IPS-15b (cell line): ENCODE data around the gene OR5D13.

ENCODE experiments used
- H3K27me3 ChIP-seq: one replicate; pipeline ENCODE4 v1.6.1; 2013; ENCODE audit warnings: low read length; ENCODE audit not compliant: control insufficient read depth, insufficient read depth
- H3K36me3 ChIP-seq: one replicate; pipeline ENCODE4 v1.6.1; 2013; ENCODE audit warnings: low read length; ENCODE audit not compliant: control insufficient read depth, insufficient read depth
- H3K4me1 ChIP-seq: one replicate; pipeline ENCODE4 v1.6.1; 2013; ENCODE audit warnings: mild to moderate bottlenecking, low read length; ENCODE audit not compliant: control insufficient read depth, insufficient read depth
- H3K4me3 ChIP-seq: one replicate; pipeline ENCODE4 v1.5.1; 2013; ENCODE audit warnings: low read depth, low read length
- H3K9ac ChIP-seq: one replicate; pipeline ENCODE4 v1.6.1; 2013; ENCODE audit warnings: low read depth, mild to moderate bottlenecking, low read length
- H3K9me3 ChIP-seq: one replicate; pipeline ENCODE4 v1.6.1; 2013; ENCODE audit warnings: mild to moderate bottlenecking, low read length; ENCODE audit not compliant: control insufficient read depth, insufficient read depth

The OR5D13 gene, protein sequence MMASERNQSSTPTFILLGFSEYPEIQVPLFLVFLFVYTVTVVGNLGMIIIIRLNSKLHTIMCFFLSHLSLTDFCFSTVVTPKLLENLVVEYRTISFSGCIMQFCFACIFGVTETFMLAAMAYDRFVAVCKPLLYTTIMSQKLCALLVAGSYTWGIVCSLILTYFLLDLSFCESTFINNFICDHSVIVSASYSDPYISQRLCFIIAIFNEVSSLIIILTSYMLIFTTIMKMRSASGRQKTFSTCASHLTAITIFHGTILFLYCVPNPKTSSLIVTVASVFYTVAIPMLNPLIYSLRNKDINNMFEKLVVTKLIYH

DNA sequence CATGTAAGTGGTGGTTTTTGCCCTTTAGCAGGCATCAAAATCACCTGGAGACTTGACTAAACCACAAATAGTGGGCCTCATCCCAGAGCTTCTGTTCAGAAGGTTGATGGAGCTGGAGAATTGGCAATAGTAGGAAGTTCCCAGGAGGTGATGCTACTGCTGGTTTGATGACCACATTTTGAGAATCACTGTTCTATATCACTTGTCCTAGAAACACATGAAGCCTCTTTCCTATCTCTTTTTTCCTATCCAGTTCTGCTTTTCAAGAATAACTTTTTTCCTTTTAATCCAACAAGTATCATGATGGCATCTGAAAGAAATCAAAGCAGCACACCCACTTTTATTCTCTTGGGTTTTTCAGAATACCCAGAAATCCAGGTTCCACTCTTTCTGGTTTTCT lies at the start of gene OR5D13:
OR5D13 (plus strand) TSS at position 301 of the 400 bp plus-strand sequence; CDS start at position 301, 0 bp downstream.
- H3K4me1 ChIP-seq = no peaks in the 10 kb centered on the region
- no peaks in the 10 kb centered on the region for H3K27me3 ChIP-seq
- H3K36me3 ChIP-seq = no peaks in the 10 kb centered on the region
- no peak within 1 kb of the TSS for H3K4me3 ChIP-seq
- no peak within 1 kb of the TSS for H3K9ac ChIP-seq
- peaks cover 11% of the 10 kb centered on the region for H3K9me3 ChIP-seq

DNA sequence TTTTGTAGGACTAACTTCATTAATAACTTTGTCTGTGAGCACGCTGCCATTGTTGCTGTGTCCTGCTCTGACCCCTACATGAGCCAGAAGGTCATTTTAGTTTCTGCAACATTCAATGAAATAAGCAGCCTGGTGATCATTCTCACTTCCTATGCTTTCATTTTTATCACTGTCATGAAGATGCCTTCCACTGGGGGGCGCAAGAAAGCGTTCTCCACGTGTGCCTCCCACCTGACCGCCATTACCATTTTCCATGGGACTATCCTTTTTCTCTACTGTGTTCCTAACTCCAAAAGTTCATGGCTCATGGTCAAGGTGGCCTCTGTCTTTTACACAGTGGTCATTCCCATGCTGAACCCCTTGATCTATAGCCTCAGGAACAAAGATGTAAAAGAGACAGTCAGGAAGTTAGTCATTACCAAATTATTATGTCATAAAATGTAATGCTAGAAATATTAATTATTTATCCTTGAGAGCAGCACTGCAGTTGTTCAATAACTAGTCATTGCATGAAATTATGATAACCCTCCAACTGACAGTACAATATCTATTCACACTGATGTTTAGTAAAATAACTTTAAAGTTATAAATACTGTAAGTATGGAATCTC lies 46.4 kb upstream of the OR5D13 start:
- Histone ChIP-seq H3K9me3 (peaks cover 11% of the 10 kb centered on the region), H3K4me1 (no peaks in the 10 kb centered on the region), H3K9ac (no peak overlapping the region)

DNA sequence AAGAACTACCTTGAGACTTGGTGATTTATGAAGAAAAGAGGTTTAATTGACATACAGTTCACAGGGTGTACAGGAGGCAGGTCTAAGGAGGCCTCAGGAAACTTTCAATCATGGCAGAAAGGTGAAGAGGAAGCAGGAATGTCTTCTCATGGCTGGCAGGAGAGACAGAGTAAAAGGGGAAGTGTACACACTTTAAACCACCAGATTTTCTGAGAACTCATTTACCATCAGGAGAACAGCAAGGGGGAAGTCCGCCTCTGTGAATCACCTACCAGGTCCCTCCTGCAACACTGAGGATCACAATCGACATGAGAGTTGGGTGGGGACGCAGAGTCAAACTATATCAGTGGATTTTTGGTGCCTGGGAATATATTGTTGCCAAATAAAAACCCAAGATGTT lies 40.3 kb upstream of the OR5D13 start:
- H3K9me3 ChIP-seq = peaks cover 19% of the 10 kb centered on the region

More for the DNA sequence above, 46.4 kb upstream of the OR5D13 start:
- Histone ChIP-seq H3K4me3 (no peak overlapping the region), H3K36me3 (no peaks in the 10 kb centered on the region), H3K27me3 (no peaks in the 10 kb centered on the region)

DNA sequence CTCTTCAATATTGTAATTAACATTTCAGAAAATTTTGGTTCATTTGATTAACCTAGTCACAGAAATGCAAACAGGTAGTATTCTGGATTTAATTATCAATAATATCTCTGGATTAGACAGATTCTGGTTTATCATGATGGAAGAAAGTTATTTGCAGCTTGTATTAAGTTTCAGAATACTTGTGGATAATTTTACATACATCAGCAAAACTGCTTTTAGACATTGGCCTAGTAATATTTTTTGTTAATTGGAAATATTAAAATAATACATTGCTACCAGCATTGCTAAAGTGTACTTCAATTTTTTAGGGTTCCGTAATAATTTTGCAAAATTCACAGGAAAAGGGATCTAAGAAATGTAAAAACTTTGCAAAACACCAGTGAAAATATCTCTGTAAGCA lies 18.4 kb downstream of the OR5D13 start:
- H3K27me3 ChIP-seq = no peaks in the 10 kb centered on the region
- H3K36me3 ChIP-seq = no peaks in the 10 kb centered on the region
- no peak overlapping the region for H3K4me3 ChIP-seq
- H3K9me3 ChIP-seq = peaks cover 18% of the 10 kb centered on the region
- H3K4me1 ChIP-seq = no peaks in the 10 kb centered on the region
- no peak overlapping the region for H3K9ac ChIP-seq

More for the DNA sequence above, 40.3 kb upstream of the OR5D13 start:
- Histone ChIP-seq H3K4me3 (no peak overlapping the region), H3K27me3 (no peaks in the 10 kb centered on the region), H3K4me1 (no peaks in the 10 kb centered on the region), H3K9ac (no peak overlapping the region), H3K36me3 (no peaks in the 10 kb centered on the region)

GRCh38 chr11:55793321-55793720 lies 20.1 kb downstream of the OR5D13 start:
- no peak overlapping the region for H3K4me3 ChIP-seq
- H3K9ac ChIP-seq = no peak overlapping the region
- H3K4me1 ChIP-seq = no peaks in the 10 kb centered on the region
- H3K27me3 ChIP-seq = no peaks in the 10 kb centered on the region
- no peaks in the 10 kb centered on the region for H3K36me3 ChIP-seq
- peaks cover 11% of the 10 kb centered on the region for H3K9me3 ChIP-seq

- Histone ChIP-seq H3K9ac (no peak within 1 kb of the TSS), H3K4me3 (no peak within 1 kb of the TSS), H3K27me3 (no peaks in the 10 kb centered on the region), H3K9me3 (peaks cover 19% of the 10 kb centered on the region), H3K4me1 (no peaks in the 10 kb centered on the region), H3K36me3 (no peaks in the 10 kb centered on the region)
These were observed 22.0 kb downstream of the OR5D13 start, which contains the start of gene OR5D14 for GRCh38 chr11:55795256-55795655. Gene OR5D14 (plus strand): TSS chr11:55795556. CDS start chr11:55795556, 0 bp downstream.

DNA sequence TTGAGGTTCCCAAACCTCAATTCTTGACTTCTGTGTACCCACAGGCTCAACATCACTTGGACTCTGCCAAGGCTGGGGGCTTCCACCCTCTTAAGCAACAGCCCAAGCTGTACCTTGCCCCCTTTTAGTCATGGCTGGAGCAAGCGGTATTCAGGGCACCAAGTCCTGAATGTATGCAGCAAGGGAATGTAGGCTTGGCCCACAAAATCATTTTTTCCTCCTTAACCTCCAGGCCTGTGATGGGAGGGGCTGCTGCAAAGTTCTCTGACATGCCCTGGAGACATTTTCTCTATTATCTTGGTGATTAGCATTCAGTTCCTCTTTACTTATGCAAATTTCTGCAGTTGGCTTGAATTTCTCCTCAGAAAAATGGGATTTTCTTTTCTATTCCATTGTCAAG lies 33.0 kb downstream of the OR5D13 start:
- no peak overlapping the region for H3K4me3 ChIP-seq
- H3K9ac ChIP-seq = no peak overlapping the region
- peaks cover 19% of the 10 kb centered on the region for H3K9me3 ChIP-seq
- no peaks in the 10 kb centered on the region for H3K27me3 ChIP-seq
- no peaks in the 10 kb centered on the region for H3K36me3 ChIP-seq
- no peaks in the 10 kb centered on the region for H3K4me1 ChIP-seq

DNA sequence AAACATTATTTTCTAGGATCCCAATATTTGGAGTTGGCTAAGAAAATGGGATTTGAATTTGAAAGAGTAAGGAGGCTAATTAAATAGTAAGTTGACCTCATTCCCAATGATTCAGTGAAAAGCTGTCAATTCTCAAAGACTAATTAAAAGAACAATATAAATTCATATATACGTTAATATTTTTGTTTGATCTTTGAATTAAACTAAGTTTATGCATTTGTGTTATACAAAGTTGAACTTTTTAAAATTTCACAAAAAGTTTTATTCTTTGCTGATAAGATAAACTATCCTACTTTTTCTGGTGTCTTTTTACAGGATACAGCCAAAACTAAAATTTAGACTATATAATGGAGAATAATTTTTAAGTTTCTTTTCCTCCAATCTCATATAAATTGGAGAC lies 37.8 kb downstream of the OR5D13 start, which contains the start of gene OR5L1:
OR5L1 (plus strand) TSS at position 301 of the 400 bp plus-strand sequence. CDS start 100 bp downstream, outside the sequence.
- no peak within 1 kb of the TSS for H3K4me3 ChIP-seq
- H3K9ac ChIP-seq = no peak within 1 kb of the TSS
- H3K4me1 ChIP-seq = no peaks in the 10 kb centered on the region
- peaks cover 18% of the 10 kb centered on the region for H3K9me3 ChIP-seq
- no peaks in the 10 kb centered on the region for H3K27me3 ChIP-seq
- H3K36me3 ChIP-seq = peaks cover 2% of the 10 kb centered on the region

- H3K27me3 ChIP-seq = no peaks in the 10 kb centered on the region
These were observed 46.1 kb downstream of the OR5D13 start, which contains the start of gene OR5D18 for GRCh38 chr11:55819330-55819729. Gene OR5D18 (plus strand): TSS chr11:55819630. CDS start chr11:55819630, 0 bp downstream.

More at GRCh38 chr11:55819330-55819729, 46.1 kb downstream of the OR5D13 start, which contains the start of gene OR5D18:
- H3K4me3 ChIP-seq = no peak within 1 kb of the TSS
- H3K4me1 ChIP-seq = no peaks in the 10 kb centered on the region
- peaks cover 2% of the 10 kb centered on the region for H3K36me3 ChIP-seq
- peaks cover 6% of the 10 kb centered on the region for H3K9me3 ChIP-seq
- H3K9ac ChIP-seq = no peak within 1 kb of the TSS
